ENCODE data around the gene PCDH1. TPM values are rescaled to one million over a fixed set of nuclear protein-coding genes. Genes with fewer than 3 reads are reported as not detected.
A peak's percentile ranks its signal among the peaks of the same experiment; 100 is the strongest.
"Not testable (repeated sequence)": the region's sequence is repeated elsewhere in the genome, so short reads cannot be mapped to it uniquely, and the experiment has no call there.

PCDH1 gene
- total RNA-seq, 1 donor from 2014 or later, result 11.5 TPM

- peak; percentile 20 for FAIRE-seq
- H4K20me1 ChIP-seq (ENCODE audit: insufficient read depth, low read length), result no peaks in the 10 kb centered on the region
- peak overlapping the region; percentile 64 for H3K27ac ChIP-seq (ENCODE audit: low read depth, low read length)
- TF ChIP-seq CTCF (IDR thresholded peaks at IDR 0.05; ENCODE audit: insufficient read depth, low read depth, low read length) (no peak), EZH2 (IDR thresholded peaks at IDR 0.05; ENCODE audit: insufficient read depth, low read length) (no peak)
- H3K4me1 ChIP-seq (ENCODE audit: insufficient read depth, low read length), result peaks cover 4% of the 10 kb centered on the region
- no peaks in the 10 kb centered on the region for H3K9me3 ChIP-seq (ENCODE audit: insufficient read depth, low read depth, low read length)
- Mint-ChIP-seq H3K4me1 (ENCODE audit: low read depth, unreplicated experiment) (peaks cover 19% of the 10 kb centered on the region), H3K27ac (ENCODE audit: unreplicated experiment) (peak overlapping the region; percentile 98), H3K36me3 (ENCODE audit: low read depth, unreplicated experiment) (no peaks in the 10 kb centered on the region), H3K4me3 (ENCODE audit: unreplicated experiment) (peak overlapping the region; percentile 8), H3K9me3 (ENCODE audit: unreplicated experiment) (peaks cover 4% of the 10 kb centered on the region), H3K27me3 (ENCODE audit: low read depth, unreplicated experiment) (peaks cover 18% of the 10 kb centered on the region)
- DNase-seq (ENCODE audit: low read depth), result peak; percentile 80
- H3K79me2 ChIP-seq (ENCODE audit: insufficient read depth, low read length), result no peaks in the 10 kb centered on the region
- peak overlapping the region; percentile 30 for H3K4me2 ChIP-seq (ENCODE audit: low read length)
- no peak overlapping the region for H3K4me3 ChIP-seq (ENCODE audit: insufficient read depth, low read depth, low read length)
- peak overlapping the region; percentile 20 for H2AFZ ChIP-seq (ENCODE audit: low read depth, low read length)
- no peaks in the 10 kb centered on the region for H3K36me3 ChIP-seq (ENCODE audit: insufficient read depth, low read length)
- H3K9ac ChIP-seq (ENCODE audit: low read length), result no peak overlapping the region
- peaks cover 3% of the 10 kb centered on the region for H3K27me3 ChIP-seq (ENCODE audit: insufficient read depth, low read length)
Observed at GRCh38 chr5:141821430-141821925, 56.7 kb downstream of the PCDH1 start.

- FAIRE-seq; H3K4me2 ChIP-seq (ENCODE audit: low read length); H3K27ac ChIP-seq (ENCODE audit: low read depth, low read length); H3K9me3 Mint-ChIP-seq (ENCODE audit: unreplicated experiment); H3K79me2 ChIP-seq (ENCODE audit: insufficient read depth, low read length); H3K4me3 Mint-ChIP-seq (ENCODE audit: unreplicated experiment); DNase-seq (ENCODE audit: low read depth); H3K27me3 ChIP-seq (ENCODE audit: insufficient read depth, low read length); H3K9ac ChIP-seq (ENCODE audit: low read length); H3K36me3 Mint-ChIP-seq (ENCODE audit: low read depth, unreplicated experiment); H3K9me3 ChIP-seq (ENCODE audit: insufficient read depth, low read depth, low read length); H3K4me1 ChIP-seq (ENCODE audit: insufficient read depth, low read length); H3K36me3 ChIP-seq (ENCODE audit: insufficient read depth, low read length); H4K20me1 ChIP-seq (ENCODE audit: insufficient read depth, low read length); H2AFZ ChIP-seq (ENCODE audit: low read depth, low read length); H3K4me3 ChIP-seq (ENCODE audit: insufficient read depth, low read depth, low read length): not testable (repeated sequence)
- Mint-ChIP-seq H3K4me1 (ENCODE audit: low read depth, unreplicated experiment) (peaks cover 20% of the 10 kb centered on the region), H3K27me3 (ENCODE audit: low read depth, unreplicated experiment) (peaks cover 14% of the 10 kb centered on the region), H3K27ac (ENCODE audit: unreplicated experiment) (peak overlapping the region; percentile 98)
Observed at GRCh38 chr5:141820686-141821085, 57.5 kb downstream of the PCDH1 start.

GRCh38 chr5:141817631-141818030 is 60.6 kb downstream of the PCDH1 start:
- no peaks in the 10 kb centered on the region for H4K20me1 ChIP-seq (ENCODE audit: insufficient read depth, low read length)
- no peak for DNase-seq (ENCODE audit: low read depth)
- Mint-ChIP-seq H3K4me1 (ENCODE audit: low read depth, unreplicated experiment) (peaks cover 16% of the 10 kb centered on the region), H3K4me3 (ENCODE audit: unreplicated experiment) (no peak overlapping the region), H3K9me3 (ENCODE audit: unreplicated experiment) (peaks cover 4% of the 10 kb centered on the region), H3K27ac (ENCODE audit: unreplicated experiment) (no peak overlapping the region), H3K27me3 (ENCODE audit: low read depth, unreplicated experiment) (peaks cover 14% of the 10 kb centered on the region), H3K36me3 (ENCODE audit: low read depth, unreplicated experiment) (no peaks in the 10 kb centered on the region)
- no peak overlapping the region for H3K4me3 ChIP-seq (ENCODE audit: insufficient read depth, low read depth, low read length)
- FAIRE-seq, result no peak
- H3K79me2 ChIP-seq (ENCODE audit: insufficient read depth, low read length), result no peaks in the 10 kb centered on the region
- H3K4me1 ChIP-seq (ENCODE audit: insufficient read depth, low read length), result peaks cover 4% of the 10 kb centered on the region
- H3K9ac ChIP-seq (ENCODE audit: low read length), result no peak overlapping the region
- no peak overlapping the region for H3K27ac ChIP-seq (ENCODE audit: low read depth, low read length)
- no peak overlapping the region for H3K4me2 ChIP-seq (ENCODE audit: low read length)
- peaks cover 3% of the 10 kb centered on the region for H3K27me3 ChIP-seq (ENCODE audit: insufficient read depth, low read length)
- no peak for TF ChIP-seq EZH2 (IDR thresholded peaks at IDR 0.05; ENCODE audit: insufficient read depth, low read length)
- TF ChIP-seq CTCF (IDR thresholded peaks at IDR 0.05; ENCODE audit: insufficient read depth, low read depth, low read length), result no peak
- no peaks in the 10 kb centered on the region for H3K9me3 ChIP-seq (ENCODE audit: insufficient read depth, low read depth, low read length)
- no peak overlapping the region for H2AFZ ChIP-seq (ENCODE audit: low read depth, low read length)
- H3K36me3 ChIP-seq (ENCODE audit: insufficient read depth, low read length), result no peaks in the 10 kb centered on the region

All from astrocyte (in vitro differentiated cells and primary cell).